GM18519 (cell line): ENCODE results near the gene OR2J2.
"Not testable (repeated sequence)": the region's sequence is repeated elsewhere in the genome, so short reads cannot be mapped to it uniquely, and the experiment has no call there.

Experiments
- ATAC-seq: cut with Tn5 transposase; IDR thresholded peaks from one replicate; pipeline ENCODE4 v1.9.1; 2021; ENCODE audit warnings: mild to moderate bottlenecking, moderate library complexity; ENCODE audit not compliant: unreplicated experiment, low FRiP score

The OR2J2 gene

DNA sequence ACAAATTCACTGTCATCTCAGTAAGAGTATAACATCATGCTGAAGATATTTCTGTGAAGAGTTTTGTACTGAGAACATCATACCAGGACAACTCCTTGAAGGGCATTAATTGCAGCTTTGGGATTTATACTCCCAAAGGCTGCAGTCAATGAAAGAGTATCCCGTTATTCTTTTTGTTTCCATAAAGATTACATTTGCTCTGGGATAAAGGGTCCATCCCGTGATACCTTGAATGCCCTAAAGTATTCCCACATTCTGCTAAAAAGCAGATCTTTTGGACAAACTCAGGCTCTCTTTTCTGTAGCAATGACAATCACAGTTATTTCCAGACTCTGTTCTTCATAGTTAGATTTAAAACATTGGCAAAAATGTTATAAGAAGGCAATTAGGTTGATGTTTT lies at the start of gene OR2J2:
Gene OR2J2, plus strand, starts transcription at position 301 of the 400 bp plus-strand sequence. CDS start 2,729 bp downstream, outside the sequence.
- ATAC-seq = not testable (repeated sequence)

DNA sequence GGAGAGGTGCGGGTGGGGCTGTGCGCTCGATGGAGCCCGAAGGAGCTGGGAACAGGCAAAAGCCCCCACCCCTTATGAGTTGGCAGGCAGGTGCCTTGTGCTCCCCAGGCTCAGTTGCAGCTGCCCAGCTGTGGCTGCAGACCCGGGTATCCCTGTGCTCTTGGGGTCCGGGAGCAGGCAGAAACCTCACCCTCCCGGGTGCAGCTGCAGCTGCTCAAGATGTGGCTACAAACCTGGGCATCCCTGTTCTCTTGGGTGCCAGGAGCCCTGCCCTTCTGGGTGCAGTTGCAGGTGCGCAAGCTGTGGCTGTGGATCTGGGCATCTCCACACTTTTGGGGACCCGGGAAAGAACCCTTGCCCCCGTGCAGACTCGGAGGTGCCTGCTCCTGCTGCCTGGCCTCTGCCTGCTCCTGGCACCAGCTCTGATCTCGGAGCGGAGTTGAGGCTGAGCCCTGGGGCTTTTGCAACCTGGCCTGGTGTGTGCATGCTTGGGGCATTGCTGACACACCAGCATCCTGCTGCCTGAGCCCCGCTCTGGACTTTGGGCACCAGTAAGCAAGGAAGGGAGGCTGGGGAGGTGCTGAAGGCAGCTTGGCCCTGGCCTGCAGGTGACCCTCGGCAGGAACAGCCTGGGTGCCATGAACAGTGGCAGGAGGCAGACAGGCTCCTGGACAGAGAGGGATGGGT lies 41.2 kb upstream of the OR2J2 start:
- ATAC-seq = no peak

DNA sequence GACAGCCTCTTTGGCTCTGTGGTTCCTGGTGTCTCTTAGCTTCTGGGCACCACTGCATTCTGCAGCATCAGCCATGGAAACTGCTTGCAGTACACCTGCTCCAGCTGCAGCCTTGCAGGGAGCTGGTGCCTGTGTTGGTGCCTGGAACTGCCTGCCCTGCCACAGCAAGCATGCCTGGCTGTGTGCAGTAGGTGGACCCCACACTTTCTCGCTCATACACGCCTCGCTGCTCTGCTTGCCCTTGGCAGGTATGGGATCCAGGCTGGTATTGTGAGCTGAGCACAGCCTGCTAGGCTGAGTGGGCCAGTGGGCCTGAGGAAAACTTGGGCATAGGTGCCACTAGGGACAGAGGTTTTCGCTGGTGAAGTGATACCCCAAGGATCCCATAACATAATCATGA lies 40.1 kb upstream of the OR2J2 start:
- no peak for ATAC-seq

DNA sequence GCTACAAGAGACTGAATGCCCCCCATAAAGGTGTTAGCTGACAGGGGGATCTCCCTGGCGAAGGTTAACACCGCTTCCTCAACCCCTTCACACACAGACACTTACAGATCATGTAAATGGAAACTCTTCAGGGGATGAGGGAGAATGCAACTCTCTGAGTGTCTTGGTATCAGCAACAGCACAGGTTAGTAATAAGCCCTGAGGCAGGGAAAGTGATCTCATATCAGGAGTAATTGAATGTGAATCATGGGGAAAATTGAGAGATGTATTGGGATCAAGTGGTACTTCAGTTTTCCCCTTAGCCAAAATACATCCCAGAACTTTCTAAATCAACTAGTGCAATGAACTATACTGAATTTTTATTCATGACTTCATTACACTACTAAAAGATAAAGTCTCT lies 39.0 kb upstream of the OR2J2 start:
- ATAC-seq = no peak

DNA sequence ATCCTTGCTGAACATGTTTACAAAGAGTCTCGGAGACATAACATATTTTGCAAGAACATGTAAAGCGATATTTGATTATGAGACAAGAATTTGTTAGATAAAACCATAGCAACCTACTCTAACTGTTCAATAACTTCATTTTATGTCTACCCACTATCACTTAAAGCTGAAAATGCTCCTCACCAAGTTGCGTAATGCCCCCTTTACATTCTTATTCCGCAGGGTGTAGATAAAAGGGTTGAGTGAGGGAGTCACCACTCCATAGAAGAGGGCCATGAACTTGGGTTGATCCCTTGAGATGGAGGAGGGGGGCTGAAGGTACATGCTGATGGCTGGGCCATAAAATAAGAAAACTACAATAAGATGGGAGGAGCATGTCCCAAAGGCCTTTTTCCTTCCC lies 33.0 kb upstream of the OR2J2 start:
- ATAC-seq = no peak

DNA sequence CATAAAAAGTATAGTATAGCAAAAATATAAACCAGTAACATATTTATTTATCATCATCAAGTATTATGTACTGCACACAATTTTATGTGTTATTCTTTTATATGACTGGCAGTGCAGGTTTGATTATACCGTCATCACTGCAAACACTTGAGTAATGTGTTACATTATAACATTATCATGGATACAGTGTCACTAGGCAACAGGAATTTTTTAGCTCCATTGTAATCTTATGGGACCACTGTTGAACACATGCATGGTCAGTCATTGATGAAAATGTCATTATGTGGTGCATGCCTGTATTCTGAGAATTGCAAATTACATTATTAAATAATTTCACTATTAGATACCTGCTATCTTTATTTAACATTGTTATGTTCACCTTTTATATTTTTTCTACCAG lies 29.1 kb upstream of the OR2J2 start:
- no peak for ATAC-seq

DNA sequence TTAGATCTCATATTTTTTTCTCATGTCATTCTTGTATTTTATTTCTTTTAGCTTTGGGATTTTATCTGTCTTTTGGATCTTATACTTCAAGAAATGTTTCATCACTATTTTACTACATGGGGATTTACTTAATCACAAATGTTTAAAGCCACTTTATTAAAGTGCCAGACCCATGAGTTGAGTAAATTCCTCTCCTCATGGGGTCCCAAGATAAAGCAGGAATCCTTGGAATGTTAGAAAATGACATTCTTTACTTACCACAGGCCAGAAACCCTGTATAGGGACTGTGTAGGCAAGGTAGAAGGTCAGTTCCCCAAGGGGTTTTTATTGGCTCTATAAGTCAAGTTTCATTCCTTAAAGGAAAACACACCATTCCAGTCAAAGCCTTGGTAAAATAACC lies 28.4 kb upstream of the OR2J2 start:
- ATAC-seq = no peak

DNA sequence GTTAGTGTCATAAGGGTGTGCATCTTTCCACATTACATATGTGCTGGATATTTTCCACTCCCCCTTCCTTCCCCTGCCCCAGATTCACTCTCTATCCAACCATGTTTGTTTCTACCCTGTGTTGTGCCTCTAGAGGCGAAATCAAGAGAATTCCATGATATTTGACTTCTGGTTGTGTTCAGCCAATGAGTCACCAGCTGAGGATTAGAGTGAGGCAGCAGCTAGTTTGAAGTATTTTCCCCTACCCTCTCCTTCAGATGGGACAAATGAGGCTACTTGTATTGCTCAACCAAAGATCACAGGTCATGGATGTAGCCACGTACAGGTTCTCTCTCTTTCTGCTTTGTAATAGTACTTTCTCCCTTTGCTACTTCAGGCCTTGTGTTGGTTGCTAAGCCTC lies 24.5 kb upstream of the OR2J2 start:
- ATAC-seq = no peak

DNA sequence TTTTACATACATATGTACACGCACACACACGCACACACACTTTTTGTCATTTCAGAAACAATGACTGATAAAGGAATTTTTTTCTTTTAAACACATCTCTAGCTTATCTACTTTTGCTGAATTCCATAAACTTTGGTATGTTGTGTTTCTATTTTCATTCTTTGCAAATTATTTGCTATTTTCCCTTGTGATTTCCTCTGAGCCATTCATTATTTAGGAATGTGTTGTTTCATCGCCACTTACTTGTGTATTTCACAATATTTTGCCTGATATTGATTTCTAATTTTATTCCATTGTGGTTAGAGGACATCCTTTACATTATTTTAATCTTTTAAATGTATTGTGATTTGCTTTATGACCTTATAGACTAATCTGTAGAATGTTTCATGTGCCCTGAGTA lies 23.6 kb upstream of the OR2J2 start:
- ATAC-seq = no peak

DNA sequence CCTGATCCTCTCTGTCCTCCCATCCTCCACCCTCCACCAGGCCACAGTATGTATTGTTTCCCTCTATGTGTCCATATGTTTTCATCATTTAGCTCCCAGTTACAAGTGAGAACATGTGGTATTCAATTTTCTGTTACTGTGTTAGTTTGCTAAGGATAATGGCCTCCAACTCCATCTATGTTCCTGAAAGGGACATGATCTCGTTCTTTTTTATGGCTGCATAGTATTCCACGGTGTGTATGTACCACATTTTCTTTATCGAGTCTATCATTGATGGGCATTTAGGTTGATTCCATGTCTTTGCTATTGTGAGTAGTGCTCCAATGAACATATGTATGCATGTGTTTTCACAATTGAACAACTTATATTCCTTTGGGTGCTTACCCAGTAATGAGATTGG lies 21.3 kb upstream of the OR2J2 start:
- not testable (repeated sequence) for ATAC-seq

DNA sequence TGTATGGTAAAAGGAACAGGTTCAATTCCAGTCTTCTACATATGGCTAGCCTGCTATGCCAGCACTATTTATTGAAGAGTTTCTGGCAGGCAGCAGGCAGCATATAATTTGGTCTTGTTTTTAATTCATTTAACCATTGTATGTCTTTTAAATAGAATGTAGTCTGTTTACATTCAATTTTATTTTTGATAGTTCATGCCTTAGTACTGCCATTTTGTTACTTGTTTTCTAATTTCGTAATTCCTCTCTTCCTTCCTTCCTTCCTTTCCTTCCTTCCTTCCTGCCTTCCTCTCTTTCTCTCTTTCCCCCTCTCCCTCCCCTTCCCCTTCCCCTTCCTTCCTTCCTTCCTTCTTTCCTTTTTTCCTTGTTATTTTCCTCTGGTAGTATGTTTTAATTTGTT lies 17.6 kb upstream of the OR2J2 start:
- ATAC-seq = no peak

DNA sequence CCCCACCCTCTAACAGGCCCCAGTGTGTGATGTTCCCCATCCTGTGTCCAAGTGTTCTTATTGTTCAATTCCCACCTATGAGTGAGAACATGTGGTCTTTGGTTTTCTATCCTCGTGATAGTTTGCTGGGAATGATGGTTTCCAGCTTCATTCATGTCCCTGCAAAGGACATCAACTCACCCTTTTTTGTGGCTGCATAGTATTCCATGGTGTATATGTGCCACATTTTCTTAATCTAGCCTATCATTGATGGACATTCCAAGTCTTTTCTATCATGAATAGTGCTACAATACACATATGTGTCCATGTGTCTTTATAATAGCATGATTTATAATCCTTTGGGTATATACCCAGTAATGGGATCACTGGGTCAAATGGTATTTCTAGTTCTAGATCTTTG lies 15.5 kb upstream of the OR2J2 start:
- not testable (repeated sequence) for ATAC-seq

DNA sequence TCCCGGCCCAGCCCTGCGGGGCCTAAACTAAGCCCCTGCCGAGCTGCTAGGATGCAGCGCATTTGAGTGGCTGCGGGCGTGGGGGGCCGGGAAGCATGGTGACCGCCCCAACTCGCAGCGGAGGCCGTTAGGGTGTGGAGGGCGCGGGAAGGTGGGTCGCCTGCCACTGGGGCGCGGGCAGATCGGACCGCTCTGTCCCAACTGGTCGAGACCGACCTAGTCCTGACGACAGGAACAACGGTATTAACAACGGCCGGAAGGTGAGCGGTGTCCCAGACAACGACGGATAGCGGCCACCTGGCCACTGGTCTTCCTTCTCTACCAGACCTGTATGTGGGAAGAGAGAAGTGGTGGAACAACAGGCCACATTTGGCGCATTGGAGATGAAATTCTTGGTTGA lies 10.8 kb upstream of the OR2J2 start:
- not testable (repeated sequence) for ATAC-seq

DNA sequence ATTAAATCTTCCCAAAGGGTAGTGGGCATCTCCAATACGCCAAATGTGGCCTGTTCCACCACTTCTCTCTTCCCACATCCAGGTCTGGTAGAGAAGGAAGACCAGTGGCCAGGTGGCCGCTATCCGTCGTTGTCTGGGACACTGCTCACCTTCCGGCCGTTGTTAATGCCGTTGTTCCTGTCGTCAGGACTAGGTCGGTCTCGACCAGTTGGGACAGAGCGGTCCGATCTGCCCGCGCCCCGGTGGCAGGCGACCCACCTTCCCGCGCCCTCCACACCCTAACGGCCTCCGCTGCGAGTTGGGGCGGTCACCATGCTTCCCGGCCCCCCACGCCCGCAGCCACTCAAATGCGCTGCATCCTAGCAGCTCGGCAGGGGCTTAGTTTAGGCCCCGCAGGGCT lies 5.1 kb upstream of the OR2J2 start:
- not testable (repeated sequence) for ATAC-seq

DNA sequence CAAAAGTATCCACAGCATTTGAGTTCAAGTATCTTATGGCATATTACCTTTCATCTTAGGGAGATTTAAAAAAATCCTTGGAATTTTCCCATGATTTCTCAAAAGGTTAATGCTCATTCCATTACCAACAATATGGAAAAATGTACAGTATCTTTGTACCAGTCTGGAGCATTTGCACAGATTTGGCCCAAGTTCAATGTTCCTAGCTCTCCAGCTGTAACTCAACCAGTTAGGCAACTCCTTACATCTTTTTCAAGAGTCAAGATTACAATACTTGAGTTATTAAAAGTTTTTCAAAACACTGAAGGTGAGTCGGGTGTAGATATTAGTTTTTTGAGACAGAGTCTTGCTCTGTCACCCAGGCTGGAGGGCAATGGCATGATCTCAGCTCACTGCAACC lies 1.0 kb downstream of the OR2J2 start:
- no peak for ATAC-seq

DNA sequence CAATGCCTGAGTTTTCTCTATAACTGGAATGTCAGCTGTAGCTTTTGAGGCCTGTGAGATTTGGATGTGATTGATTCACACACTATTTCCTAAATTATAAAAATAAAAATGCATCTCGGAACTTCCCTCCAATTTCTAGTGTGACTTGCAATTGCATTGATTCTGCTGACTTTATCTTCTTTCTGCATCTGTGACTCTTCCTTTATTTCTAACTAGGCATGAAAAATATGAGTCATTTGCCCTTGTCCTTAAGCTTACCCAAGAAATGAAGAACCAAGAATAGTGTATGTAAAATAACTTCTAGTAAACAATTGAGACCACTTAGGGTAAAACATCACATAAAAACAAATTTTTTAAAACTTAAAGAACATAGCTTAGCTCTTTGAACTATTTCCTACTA lies 12.9 kb downstream of the OR2J2 start:
- ATAC-seq = no peak

DNA sequence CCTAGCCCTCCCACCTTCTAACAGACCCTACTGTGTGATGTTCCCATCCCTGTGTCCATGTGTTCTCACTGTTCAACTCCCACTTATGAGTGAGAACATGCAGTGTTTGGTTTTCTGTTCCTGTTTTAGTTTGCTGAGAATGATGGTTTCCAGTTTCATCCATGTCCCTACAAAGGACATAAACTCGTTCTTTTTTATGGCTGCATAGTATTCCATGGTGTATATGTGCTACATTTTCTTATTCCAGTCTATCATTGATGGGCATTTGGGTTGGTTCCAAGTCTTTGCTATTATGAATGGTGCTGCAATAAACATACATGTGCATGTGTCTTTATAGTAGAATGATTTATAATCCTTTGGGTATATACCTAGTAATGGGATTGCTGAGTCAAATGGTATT lies 18.0 kb downstream of the OR2J2 start:
- ATAC-seq = not testable (repeated sequence)

DNA sequence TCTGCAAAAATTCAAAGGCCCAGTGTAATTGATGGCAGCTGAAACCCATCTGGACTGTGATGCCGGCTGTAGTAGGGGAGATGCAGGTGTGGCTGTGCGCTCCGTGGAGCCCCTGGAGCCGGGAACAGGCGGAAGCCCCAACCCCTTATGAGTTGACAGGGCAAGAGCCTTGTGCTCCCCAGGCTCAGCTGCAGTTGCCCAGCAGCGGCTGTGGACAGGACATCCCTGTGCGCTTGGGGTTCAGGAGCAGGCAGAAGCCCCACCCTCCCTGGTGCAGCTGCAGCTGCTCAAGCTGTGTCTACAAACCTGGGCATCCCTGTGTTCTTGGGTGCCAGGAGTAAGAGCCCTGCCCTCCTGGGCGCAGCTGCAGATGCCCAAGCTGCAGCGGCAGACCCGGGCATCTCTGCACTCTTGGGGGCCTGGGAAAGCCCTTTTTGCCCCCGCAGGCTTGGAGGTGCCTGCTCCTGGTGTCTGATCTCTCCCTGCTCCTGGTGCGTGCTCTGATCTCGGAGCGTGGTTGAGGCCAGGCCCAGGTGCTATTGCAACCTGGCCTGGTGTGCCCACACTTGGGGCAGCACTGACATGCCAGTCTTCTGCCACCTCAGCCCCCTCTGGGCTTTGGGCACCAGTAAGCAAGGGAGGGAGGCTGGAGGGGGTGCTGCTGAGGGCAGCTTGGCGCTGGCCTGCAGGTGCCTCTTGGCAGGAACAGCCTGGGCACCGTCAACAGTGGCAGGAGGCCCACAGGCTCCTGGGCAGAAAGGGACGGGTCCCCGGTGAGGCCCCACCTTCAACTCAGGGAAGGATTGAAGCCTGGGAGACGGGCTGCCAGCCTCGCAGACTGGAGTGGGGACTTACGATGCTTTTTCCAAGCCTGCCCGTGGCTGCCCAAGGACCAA lies 30.3 kb downstream of the OR2J2 start:
- no peak for ATAC-seq

DNA sequence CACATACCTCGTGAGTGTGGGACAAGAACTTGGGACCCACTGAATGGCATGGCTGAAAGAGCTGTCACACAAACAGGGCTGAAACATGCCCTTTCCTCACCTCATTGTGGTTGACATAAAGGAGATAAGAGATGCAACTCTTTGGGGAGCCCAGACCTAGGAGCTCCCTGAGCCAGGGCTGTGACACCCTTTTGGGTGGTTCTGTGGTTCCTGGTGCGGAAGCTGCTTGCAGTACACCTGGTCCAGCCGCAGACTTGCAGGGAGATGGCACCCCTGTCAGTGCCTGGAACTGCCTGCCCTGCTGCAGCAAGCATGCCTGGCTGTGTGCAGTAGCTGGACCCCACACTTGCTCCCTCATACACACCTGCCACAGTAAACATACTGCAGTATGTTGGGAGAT lies 31.3 kb downstream of the OR2J2 start:
- ATAC-seq = no peak

DNA sequence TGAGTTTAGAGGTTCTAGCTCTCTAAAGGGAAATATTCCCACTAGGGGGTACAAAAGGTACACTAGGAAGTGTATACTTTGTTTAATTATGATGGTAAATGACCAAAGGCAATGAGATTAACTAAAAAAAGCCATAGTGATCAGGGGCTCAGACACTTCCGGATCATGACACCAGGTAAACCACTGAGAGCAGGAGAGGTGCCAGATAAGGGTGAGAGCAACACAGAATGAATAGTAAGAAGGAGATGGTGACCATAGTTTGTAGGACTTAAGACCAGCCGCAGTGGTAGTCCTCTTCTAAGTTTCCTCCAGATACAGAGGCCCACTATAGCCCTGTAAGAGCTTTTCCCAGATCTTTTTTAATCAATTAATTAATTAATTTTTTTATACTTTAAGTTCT lies 40.8 kb downstream of the OR2J2 start:
- ATAC-seq = no peak

DNA sequence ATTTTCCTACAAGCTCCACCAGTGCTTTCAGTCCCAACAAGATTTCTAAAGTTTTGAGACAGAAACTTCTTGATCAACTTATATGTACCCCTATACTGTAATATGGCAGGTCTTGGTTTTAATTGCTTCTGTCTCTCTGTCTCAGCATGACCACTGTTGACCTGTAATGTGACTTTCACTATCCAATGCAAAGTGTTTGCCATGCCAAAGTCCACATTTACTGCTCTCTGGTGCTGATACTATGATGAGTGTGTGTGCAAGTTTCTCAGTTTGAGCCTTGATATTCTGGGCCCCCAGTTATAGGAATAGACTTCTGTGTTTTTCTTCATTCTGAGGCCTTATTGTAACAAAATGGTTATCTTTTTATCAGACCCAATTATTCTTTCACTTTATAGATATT lies 45.8 kb downstream of the OR2J2 start:
- no peak for ATAC-seq

DNA sequence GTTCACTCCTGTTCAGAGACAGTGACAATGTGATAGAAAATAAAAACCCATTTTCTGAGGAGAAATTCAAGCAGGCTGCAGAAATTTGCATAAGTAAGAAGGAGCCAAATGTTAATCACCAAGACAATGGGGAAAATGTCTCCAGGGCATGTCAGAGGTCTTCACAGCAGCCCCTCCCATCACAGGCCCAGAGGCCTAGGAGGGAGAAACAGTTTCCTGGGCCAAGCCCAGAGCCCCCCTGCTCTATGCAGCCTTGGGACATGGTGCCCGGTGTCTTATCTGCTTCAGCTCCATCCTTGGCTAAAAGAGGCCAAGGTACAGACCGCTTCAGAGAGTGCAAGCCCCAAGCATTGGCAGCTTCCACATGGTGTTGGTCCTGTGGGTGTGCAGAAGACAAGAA lies 46.5 kb downstream of the OR2J2 start:
- not testable (repeated sequence) for ATAC-seq
